Hepatic stellate cell (primary cell): ENCODE results near the gene KCNE5.
"Not testable (repeated sequence)": the region's sequence is repeated elsewhere in the genome, so short reads cannot be mapped to it uniquely, and the experiment has no call there.

ENCODE experiments used
- DNase-seq: peaks from one replicate; pipeline ENCODE4 v3.0.0; 2011; ENCODE audit warnings: low spot score

Gene KCNE5

GRCh38 chrX:109624641-109625616 lies at the start of gene KCNE5:
Gene KCNE5, minus strand, starts transcription at chrX:109625172. Its CDS starts 152 bp downstream, at chrX:109625020.
- no peak for DNase-seq

GRCh38 chrX:109672239-109672638 lies 47.3 kb upstream of the KCNE5 start:
- DNase-seq, result no peak

GRCh38 chrX:109671170-109671569 lies 46.2 kb upstream of the KCNE5 start:
- not testable (repeated sequence) for DNase-seq

GRCh38 chrX:109667986-109668385 lies 43.0 kb upstream of the KCNE5 start:
- no peak for DNase-seq

- DNase-seq, result no peak
Observed at GRCh38 chrX:109660435-109661143, 35.6 kb upstream of the KCNE5 start.

- DNase-seq, result no peak
Observed at GRCh38 chrX:109658391-109658790, 33.4 kb upstream of the KCNE5 start.

- DNase-seq, result not testable (repeated sequence)
Observed at GRCh38 chrX:109657364-109657763, 32.4 kb upstream of the KCNE5 start.

GRCh38 chrX:109656774-109657173 lies 31.8 kb upstream of the KCNE5 start:
- DNase-seq, result no peak

- DNase-seq, result no peak
Observed at GRCh38 chrX:109655502-109656201, 30.7 kb upstream of the KCNE5 start.

- no peak for DNase-seq
Observed at GRCh38 chrX:109654516-109655109, 29.6 kb upstream of the KCNE5 start.

GRCh38 chrX:109644671-109645070 lies 19.7 kb upstream of the KCNE5 start:
- not testable (repeated sequence) for DNase-seq

- DNase-seq, result no peak
Observed at GRCh38 chrX:109643687-109644086, 18.7 kb upstream of the KCNE5 start.

- DNase-seq, result no peak
Observed at GRCh38 chrX:109638158-109638557, 13.2 kb upstream of the KCNE5 start.

- DNase-seq, result not testable (repeated sequence)
Observed at GRCh38 chrX:109637477-109637876, 12.5 kb upstream of the KCNE5 start.

GRCh38 chrX:109635146-109635545 lies 10.2 kb upstream of the KCNE5 start:
- no peak for DNase-seq

GRCh38 chrX:109632906-109633504 lies 8.0 kb upstream of the KCNE5 start:
- DNase-seq, result peak; percentile 15

- no peak for DNase-seq
Observed at GRCh38 chrX:109629310-109629709, 4.3 kb upstream of the KCNE5 start.

GRCh38 chrX:109626637-109627036 lies 1.7 kb upstream of the KCNE5 start:
- no peak for DNase-seq

- no peak for DNase-seq
Observed at GRCh38 chrX:109623997-109624396, 975 bp downstream of the KCNE5 start.

- DNase-seq, result no peak
Observed at GRCh38 chrX:109622270-109622669, 2.7 kb downstream of the KCNE5 start.

- no peak for DNase-seq
Observed at GRCh38 chrX:109619771-109620170, 5.2 kb downstream of the KCNE5 start.

- DNase-seq, result no peak
Observed at GRCh38 chrX:109614951-109615350, 10.0 kb downstream of the KCNE5 start.
